KMS-11 (cell line): Measurements from ENCODE around the gene OGDH.

Experiments used
- H2AFZ ChIP-seq: fragments of 200-600 bp; sonication (generic); 2 replicates; pipeline ENCODE4 v1.6.1; 2016; ENCODE audit warnings: antibody characterized with exemption, mixed run types, low read depth
- H3K27ac ChIP-seq: fragments of 200-600 bp; sonication (generic); 2 replicates; pipeline ENCODE4 v1.6.1; 2016; ENCODE audit warnings: mild to moderate bottlenecking, mixed run types
- H3K27me3 ChIP-seq: fragments of 200-600 bp; sonication (generic); 2 replicates; pipeline ENCODE4 v1.6.1; 2017; ENCODE audit warnings: mild to moderate bottlenecking, low read depth, mixed run types, moderate library complexity; ENCODE audit not compliant: insufficient read depth
- H3K36me3 ChIP-seq: fragments of 200-600 bp; sonication (generic); 2 replicates; pipeline ENCODE4 v1.6.1; 2017; ENCODE audit warnings: mild to moderate bottlenecking, mixed run types; ENCODE audit not compliant: insufficient read depth
- H3K4me1 ChIP-seq: fragments of 200-600 bp; sonication (generic); 2 replicates; pipeline ENCODE4 v1.6.1; 2016; ENCODE audit warnings: mild to moderate bottlenecking, low read depth, mixed run types; ENCODE audit not compliant: poor library complexity, severe bottlenecking
- H3K4me2 ChIP-seq: fragments of 200-600 bp; sonication (generic); 2 replicates; pipeline ENCODE4 v1.7.0; 2016; ENCODE audit warnings: mild to moderate bottlenecking, mixed run types
- H3K4me3 ChIP-seq: fragments of 200-600 bp; sonication (generic); IDR thresholded peaks from 2 replicates; pipeline ENCODE4 v1.6.1; 2017; ENCODE audit warnings: low read depth, low read length, mixed read lengths; ENCODE audit not compliant: insufficient read depth
- H3K79me2 ChIP-seq: fragments of 200-600 bp; sonication (generic); 2 replicates; pipeline ENCODE4 v1.6.1; 2016; ENCODE audit warnings: low read depth, mixed run types; ENCODE audit not compliant: insufficient read depth
- H3K9ac ChIP-seq: fragments of 200-600 bp; sonication (generic); 2 replicates; pipeline ENCODE4 v1.6.1; 2016; ENCODE audit warnings: mild to moderate bottlenecking, mixed run types
- H4K20me1 ChIP-seq: fragments of 200-600 bp; sonication (generic); 2 replicates; pipeline ENCODE4 v1.6.1; 2016; ENCODE audit warnings: mild to moderate bottlenecking, mixed run types; ENCODE audit not compliant: insufficient read depth
- TF ChIP-seq, protein P1 (sequence below): fragments of 200-600 bp; sonication (generic); conservative IDR thresholded peaks from 2 replicates; pipeline ENCODE4 v1.6.1; 2017; ENCODE audit warnings: low read depth, mild to moderate bottlenecking, antibody characterized with exemption, low read length, moderate library complexity, mixed read lengths

The OGDH gene

DNA sequence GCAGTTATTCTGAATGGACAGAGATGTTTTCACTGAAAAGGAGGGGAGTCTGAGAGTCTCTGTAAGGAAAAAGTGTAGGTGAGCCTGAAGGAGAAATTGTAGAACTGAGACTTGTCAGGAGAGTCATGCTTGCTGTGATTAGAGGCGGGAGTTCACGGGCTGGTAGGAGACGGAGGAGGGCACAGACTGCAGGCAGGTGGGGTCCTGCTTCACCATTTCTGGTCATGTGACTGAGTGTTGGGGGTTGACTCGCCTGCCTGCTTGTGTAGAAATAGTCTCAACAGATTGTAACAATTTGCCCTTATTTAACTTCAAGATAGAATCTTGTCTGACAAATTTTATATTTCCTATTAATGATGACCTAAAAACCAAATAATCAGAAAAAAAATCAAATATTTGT, 70.3 kb downstream of the OGDH start:
- Histone ChIP-seq H3K79me2 (no peaks in the 10 kb centered on the region), H2AFZ (no peak overlapping the region), H3K4me1 (no peaks in the 10 kb centered on the region), H3K36me3 (no peaks in the 10 kb centered on the region), H4K20me1 (no peaks in the 10 kb centered on the region), H3K27ac (no peak overlapping the region), H3K4me3 (no peak overlapping the region), H3K9ac (no peak overlapping the region), H3K27me3 (no peaks in the 10 kb centered on the region), H3K4me2 (no peak overlapping the region)
- TF ChIP-seq, protein P1, sequence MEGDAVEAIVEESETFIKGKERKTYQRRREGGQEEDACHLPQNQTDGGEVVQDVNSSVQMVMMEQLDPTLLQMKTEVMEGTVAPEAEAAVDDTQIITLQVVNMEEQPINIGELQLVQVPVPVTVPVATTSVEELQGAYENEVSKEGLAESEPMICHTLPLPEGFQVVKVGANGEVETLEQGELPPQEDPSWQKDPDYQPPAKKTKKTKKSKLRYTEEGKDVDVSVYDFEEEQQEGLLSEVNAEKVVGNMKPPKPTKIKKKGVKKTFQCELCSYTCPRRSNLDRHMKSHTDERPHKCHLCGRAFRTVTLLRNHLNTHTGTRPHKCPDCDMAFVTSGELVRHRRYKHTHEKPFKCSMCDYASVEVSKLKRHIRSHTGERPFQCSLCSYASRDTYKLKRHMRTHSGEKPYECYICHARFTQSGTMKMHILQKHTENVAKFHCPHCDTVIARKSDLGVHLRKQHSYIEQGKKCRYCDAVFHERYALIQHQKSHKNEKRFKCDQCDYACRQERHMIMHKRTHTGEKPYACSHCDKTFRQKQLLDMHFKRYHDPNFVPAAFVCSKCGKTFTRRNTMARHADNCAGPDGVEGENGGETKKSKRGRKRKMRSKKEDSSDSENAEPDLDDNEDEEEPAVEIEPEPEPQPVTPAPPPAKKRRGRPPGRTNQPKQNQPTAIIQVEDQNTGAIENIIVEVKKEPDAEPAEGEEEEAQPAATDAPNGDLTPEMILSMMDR, result no peak

DNA sequence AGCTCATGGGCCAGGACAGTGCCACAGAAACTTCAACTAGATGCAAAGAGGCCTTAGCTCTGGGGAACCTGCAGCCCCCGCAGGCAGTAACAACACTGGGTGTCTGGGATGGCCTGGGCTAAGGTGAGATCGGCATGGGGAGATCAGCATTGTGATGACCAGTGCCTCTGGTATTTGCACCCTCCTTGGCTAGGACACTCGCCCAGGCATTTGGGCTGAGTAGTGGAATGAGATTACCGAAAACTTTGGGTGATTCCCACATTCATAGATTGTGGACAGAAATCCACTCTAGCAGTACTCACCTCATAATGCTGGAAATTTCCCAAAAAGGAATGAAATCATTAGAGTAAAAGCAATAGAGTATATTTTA, 71.7 kb downstream of the OGDH start:
- no peaks in the 10 kb centered on the region for H3K36me3 ChIP-seq
- H3K4me1 ChIP-seq, result no peaks in the 10 kb centered on the region
- no peaks in the 10 kb centered on the region for H3K27me3 ChIP-seq
- no peaks in the 10 kb centered on the region for H4K20me1 ChIP-seq
- TF ChIP-seq, protein P1, result no peak
- H3K79me2 ChIP-seq, result no peaks in the 10 kb centered on the region
- H3K4me3 ChIP-seq, result no peak overlapping the region
- no peak overlapping the region for H3K4me2 ChIP-seq
- H3K27ac ChIP-seq, result no peak overlapping the region
- no peak overlapping the region for H2AFZ ChIP-seq
- no peak overlapping the region for H3K9ac ChIP-seq

DNA sequence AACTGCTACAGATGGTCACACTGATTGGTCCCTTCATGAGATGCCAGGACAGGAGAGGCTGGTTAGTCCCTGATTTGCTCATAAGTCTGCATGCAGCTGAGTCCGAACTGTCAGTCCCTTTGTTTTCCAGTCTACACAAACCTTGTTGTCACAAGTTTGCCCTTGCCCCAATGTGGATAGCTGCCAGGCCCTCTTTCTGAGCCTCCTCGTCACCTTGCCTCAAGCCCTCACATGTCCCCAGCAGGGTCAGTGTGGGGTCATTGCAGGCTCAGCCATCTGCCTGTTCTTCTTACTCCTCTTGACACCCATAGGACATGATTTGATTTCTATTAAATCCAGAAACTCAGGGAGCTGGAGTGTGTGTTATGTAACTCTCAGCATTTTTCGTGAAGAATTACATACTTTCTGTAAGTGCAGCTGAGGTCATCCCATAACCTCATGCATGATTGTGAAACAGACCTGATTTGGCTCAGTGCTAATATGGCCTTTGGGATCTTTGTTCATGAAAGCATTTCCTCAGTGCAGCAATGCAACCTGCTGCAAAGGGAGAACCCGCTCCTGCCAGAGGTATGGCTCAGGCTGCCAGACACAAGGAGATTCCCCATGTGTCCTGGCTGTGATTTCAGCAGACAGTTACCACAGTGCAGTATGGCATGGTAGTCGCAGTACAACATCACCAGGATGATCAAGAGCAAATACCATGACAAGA, 72.2 kb downstream of the OGDH start:
- no peaks in the 10 kb centered on the region for H3K27me3 ChIP-seq
- no peak overlapping the region for H3K4me2 ChIP-seq
- H3K79me2 ChIP-seq, result no peaks in the 10 kb centered on the region
- no peak overlapping the region for H3K27ac ChIP-seq
- TF ChIP-seq, protein P1, result no peak
- H3K36me3 ChIP-seq, result no peaks in the 10 kb centered on the region
- no peaks in the 10 kb centered on the region for H3K4me1 ChIP-seq
- no peak overlapping the region for H3K9ac ChIP-seq
- H4K20me1 ChIP-seq, result no peaks in the 10 kb centered on the region
- no peak overlapping the region for H2AFZ ChIP-seq
- no peak overlapping the region for H3K4me3 ChIP-seq

DNA sequence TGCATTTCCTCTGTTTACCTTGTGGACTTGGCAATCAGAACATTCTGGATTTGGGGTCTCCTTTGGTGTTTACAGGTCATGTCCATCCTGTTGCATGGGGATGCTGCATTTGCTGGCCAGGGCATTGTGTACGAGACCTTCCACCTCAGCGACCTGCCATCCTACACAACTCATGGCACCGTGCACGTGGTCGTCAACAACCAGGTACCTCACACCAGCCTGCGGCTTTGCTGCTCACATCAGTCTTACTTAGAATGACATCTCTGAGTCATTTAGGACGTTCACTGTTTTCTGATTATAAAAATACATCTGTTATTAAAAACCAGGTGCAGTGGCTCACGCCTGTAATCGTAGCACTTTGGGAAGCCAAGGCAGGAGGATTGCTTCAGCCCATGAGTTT, 75.2 kb downstream of the OGDH start:
- H3K27me3 ChIP-seq, result no peaks in the 10 kb centered on the region
- no peaks in the 10 kb centered on the region for H3K4me1 ChIP-seq
- no peak overlapping the region for H3K4me2 ChIP-seq
- H3K36me3 ChIP-seq, result no peaks in the 10 kb centered on the region
- H3K9ac ChIP-seq, result no peak overlapping the region
- H3K27ac ChIP-seq, result no peak overlapping the region
- no peaks in the 10 kb centered on the region for H3K79me2 ChIP-seq
- no peak overlapping the region for H3K4me3 ChIP-seq
- TF ChIP-seq, protein P1, result no peak
- H4K20me1 ChIP-seq, result no peaks in the 10 kb centered on the region
- H2AFZ ChIP-seq, result no peak overlapping the region
